HG02973 (cell line): Measurements from ENCODE around the gene NPR3.

Experiments
- ATAC-seq: cut with Tn5 transposase; IDR thresholded peaks from one replicate; pipeline ENCODE4 v1.9.1; 2021; ENCODE audit warnings: moderate library complexity; ENCODE audit not compliant: unreplicated experiment

NPR3 gene

GRCh38 chr5:32710550-32711361 lies at the start of gene NPR3:
NPR3 (plus strand) TSS chr5:32711321; CDS start chr5:32711777, 456 bp downstream.
- no peak for ATAC-seq

GRCh38 chr5:32664523-32664922 lies 46.6 kb upstream of the NPR3 start:
- ATAC-seq: no peak

GRCh38 chr5:32668552-32668951 lies 42.6 kb upstream of the NPR3 start:
- no peak for ATAC-seq

GRCh38 chr5:32673272-32673671 lies 37.8 kb upstream of the NPR3 start:
- no peak for ATAC-seq

- no peak for ATAC-seq
Observed at GRCh38 chr5:32677023-32677422, 34.1 kb upstream of the NPR3 start.

GRCh38 chr5:32678472-32678871 lies 32.6 kb upstream of the NPR3 start:
- no peak for ATAC-seq

GRCh38 chr5:32679218-32679617 lies 31.9 kb upstream of the NPR3 start:
- ATAC-seq: no peak

- no peak for ATAC-seq
Observed at GRCh38 chr5:32680183-32680582, 30.9 kb upstream of the NPR3 start.

- no peak for ATAC-seq
Observed at GRCh38 chr5:32683125-32683524, 28.0 kb upstream of the NPR3 start.

GRCh38 chr5:32684260-32684659 lies 26.9 kb upstream of the NPR3 start:
- ATAC-seq: no peak

- no peak for ATAC-seq
Observed at GRCh38 chr5:32686799-32687498, 24.2 kb upstream of the NPR3 start.

GRCh38 chr5:32687499-32687831 lies 23.7 kb upstream of the NPR3 start:
- ATAC-seq: no peak

GRCh38 chr5:32690153-32690552 lies 21.0 kb upstream of the NPR3 start:
- no peak for ATAC-seq

- ATAC-seq: no peak
Observed at GRCh38 chr5:32690666-32691065, 20.5 kb upstream of the NPR3 start.

GRCh38 chr5:32692036-32692746 lies 18.9 kb upstream of the NPR3 start:
- ATAC-seq: no peak

- ATAC-seq: no peak
Observed at GRCh38 chr5:32703957-32704356, 7.2 kb upstream of the NPR3 start.

GRCh38 chr5:32707418-32707997 lies 3.6 kb upstream of the NPR3 start:
- ATAC-seq: no peak

GRCh38 chr5:32708949-32709348 lies 2.2 kb upstream of the NPR3 start:
- no peak for ATAC-seq

- no peak for ATAC-seq
Observed at GRCh38 chr5:32709750-32710549, 1.2 kb upstream of the NPR3 start.

GRCh38 chr5:32711362-32711680 lies 200 bp downstream of the NPR3 start:
- no peak for ATAC-seq
